DMS 273 treated with DMSO at 0.1 percent for 48 hours (cell line): ENCODE results near the gene QSOX2.

Experiments
- DNase-seq: peaks from one replicate; lab custom pipeline; 2025; lab: John Stamatoyannopoulos, UW

The QSOX2 gene

DNA sequence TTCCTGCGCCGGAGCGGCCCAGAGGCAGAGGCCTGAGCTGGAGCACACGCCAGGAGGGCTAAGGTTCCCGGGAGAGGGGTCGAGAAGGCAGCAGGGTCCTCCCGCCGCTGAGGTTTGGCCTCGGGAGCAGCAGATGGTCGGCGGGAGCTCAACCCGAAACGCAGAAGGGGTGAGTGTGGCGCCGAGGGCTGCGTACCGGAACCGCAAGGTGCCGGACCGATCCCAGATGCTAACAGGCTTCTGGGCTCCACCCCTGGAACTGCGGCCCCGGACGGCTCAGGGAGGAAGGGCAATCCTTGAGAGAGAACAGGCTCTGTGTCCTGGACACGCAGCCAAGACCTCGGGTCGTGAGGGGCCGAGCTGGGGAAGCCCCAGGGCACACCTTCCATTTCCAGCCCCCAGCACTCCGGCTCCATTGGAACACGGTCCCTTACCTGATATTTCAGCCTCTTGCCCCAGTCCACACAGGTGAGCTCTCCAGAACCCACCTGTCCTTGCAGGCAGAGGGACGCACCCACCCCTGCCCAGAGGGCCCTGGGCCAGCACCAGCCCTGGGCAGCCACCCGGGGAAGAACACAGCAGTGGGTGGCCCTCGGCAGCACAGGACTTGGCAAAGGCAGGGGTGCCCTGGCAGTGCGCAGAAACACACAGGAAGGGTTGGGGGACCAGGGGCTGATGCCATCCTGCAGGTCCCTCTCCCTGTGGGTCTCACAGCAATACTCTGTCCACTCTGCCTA is 42.0 kb downstream of the QSOX2 start:
- no peak for DNase-seq

GRCh38 chr9:136202454-136203407 is 42.9 kb downstream of the QSOX2 start:
- no peak for DNase-seq

DNA sequence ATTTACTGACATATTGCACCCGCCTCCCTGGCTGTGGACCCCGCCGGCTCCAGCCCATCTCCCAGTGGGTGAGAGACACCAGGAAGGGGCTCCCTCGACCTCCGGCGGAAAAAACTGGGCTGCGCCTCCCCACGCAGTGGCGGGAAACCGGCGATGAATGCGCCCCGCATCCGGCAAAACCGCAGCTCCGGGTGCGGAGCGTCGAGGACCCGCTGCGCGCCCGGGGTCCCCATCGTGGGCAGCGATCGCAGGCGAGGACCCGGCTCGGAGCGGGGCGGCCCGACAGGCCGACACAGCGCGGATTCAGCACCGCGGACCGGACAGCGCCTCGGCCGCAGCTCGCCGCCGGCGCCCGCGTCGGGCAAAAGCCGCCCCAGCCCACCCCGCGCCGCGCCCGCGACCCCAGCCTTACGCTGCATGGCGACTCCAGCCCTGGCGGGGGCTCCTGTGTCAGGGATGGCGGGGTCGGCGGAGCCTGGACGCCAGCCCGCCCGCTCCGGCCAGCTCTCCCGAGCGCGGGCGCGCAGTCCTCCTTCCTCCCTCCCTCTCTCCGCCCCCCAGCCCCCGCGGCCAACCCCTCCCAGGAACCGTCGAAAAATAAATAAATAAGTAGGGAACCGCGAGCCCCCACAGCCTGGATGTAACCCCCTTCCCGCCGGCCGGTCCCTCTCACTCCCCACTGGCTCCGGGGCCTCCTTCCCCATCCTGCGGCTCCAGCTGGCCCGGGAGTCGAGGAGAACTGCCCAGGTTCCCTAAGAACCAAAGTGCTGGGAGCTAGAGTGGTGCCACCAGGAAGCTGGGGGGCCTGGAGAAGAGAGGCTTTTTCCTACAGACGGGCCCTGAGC is 43.8 kb downstream of the QSOX2 start:
- no peak for DNase-seq

DNA sequence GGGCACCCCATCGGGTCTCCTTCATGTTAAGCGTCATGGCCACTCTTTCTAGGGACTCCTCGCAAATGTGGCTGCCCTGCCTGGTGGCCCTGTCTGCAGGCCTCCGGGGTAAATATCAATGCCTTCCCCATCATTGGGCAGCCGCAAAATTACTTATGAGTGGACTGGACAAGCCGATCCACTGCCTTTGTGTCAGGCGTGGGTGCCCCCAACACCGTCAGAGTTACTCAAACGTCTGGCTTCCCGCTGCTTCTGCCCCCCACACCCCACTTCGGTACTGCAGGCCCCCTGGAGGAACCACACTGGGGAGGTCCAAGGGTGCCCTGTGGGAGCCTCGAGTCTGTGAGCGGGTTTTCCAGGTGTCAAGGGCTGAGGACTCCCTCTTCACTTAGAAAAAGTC is 44.4 kb downstream of the QSOX2 start:
- DNase-seq = no peak

DNA sequence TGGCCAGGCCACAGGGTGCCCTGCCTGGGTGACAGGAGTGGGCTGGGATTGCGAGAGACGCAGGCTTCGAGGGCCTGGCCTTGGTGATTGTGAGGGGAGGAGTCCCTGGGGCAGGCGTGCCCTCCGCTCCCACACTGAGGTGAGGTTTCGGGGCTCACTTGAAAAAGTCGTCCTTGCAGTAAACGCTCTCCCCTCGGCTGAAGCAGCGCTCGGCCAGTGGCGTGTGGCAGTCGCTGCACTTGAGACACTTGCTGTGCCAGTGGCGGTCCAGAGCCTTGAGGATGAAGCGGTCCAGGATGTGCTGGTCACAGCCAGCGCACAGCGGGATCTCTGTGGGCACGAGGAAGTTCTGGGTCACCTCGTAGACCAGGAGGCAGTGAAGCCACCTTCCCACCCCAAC is 45.2 kb downstream of the QSOX2 start:
- no peak for DNase-seq

GRCh38 chr9:136199391-136200288 is 46.0 kb downstream of the QSOX2 start:
- DNase-seq = no peak

DNA sequence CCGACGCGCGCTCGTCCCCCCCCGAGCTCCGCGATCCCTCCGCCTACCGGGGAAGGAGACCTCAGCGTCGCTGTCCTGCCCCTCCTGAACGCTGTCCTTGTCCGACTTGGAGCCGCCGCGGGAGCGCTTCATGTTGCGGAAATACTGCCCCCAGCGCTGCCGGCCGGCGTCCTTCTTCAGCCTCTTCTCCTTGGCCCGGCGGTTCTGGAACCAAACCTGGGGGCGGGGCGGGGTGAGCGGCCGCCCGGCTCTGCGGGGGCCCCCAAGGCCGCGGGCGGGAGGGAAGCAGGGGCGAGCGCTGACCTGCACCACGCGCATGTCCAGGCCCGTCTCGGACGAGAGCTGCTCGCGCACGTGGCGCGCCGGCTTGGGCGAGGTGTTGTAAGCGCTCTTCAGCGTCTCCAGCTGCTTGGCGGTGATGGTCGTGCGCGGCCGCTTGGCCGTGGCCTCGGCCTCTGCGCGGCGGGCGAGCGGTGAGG is 47.0 kb downstream of the QSOX2 start:
- DNase-seq = no peak

GRCh38 chr9:136197930-136198604 is 47.5 kb downstream of the QSOX2 start:
- DNase-seq = no peak

- no peak for DNase-seq
Measured at GRCh38 chr9:136197084-136197875, 48.3 kb downstream of the QSOX2 start.

GRCh38 chr9:136196404-136197083 is 49.1 kb downstream of the QSOX2 start:
- DNase-seq = no peak

- DNase-seq = no peak
Measured at GRCh38 chr9:136194540-136194939, 51.1 kb downstream of the QSOX2 start.

GRCh38 chr9:136193891-136194279 is 51.7 kb downstream of the QSOX2 start:
- DNase-seq = no peak

GRCh38 chr9:136193127-136193890 is 52.3 kb downstream of the QSOX2 start:
- DNase-seq = no peak

GRCh38 chr9:136192289-136193126 is 53.1 kb downstream of the QSOX2 start:
- no peak for DNase-seq

- no peak for DNase-seq
Measured at GRCh38 chr9:136191960-136192286, 53.7 kb downstream of the QSOX2 start.

GRCh38 chr9:136191099-136191959 is 54.3 kb downstream of the QSOX2 start:
- DNase-seq = no peak

DNA sequence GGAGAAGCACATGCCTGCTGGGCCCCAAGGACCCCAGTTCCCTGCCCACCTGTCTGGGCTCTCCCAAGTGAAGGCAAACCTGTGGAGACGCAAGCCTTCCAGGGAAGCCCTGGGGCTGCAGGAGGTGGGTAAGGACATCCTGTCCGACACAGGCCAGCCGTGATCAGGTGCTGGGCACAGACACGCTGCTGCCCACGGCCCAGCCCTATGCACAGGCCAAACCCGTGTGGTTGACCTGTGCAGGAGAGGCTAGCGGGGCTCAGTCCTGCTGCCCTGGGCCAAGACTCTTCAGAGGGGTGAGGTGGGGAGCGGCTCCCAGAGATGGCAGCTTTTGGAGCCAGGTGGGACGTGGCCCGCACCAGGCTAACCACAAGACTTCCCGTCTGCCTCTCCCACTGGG is 55.0 kb downstream of the QSOX2 start:
- no peak for DNase-seq
